Stimulated activated CD4-positive, alpha-beta T cell treated with anti-CD3 and anti-CD28 coated beads, TNF-alpha, amount 100 ng/mL, for 48 hours (primary cell): Measurements from ENCODE around the gene CDK4.

Experiments used
- DNase-seq, 3 donors: peaks; one replicate each; pipeline ENCODE4 v3.0.0-alpha.2; 2020; ENCODE audit warnings: low read depth in 3 of 3

Gene CDK4

GRCh38 chr12:57712701-57713100, 39.4 kb downstream of the CDK4 start:
- DNase-seq: no peak

DNA sequence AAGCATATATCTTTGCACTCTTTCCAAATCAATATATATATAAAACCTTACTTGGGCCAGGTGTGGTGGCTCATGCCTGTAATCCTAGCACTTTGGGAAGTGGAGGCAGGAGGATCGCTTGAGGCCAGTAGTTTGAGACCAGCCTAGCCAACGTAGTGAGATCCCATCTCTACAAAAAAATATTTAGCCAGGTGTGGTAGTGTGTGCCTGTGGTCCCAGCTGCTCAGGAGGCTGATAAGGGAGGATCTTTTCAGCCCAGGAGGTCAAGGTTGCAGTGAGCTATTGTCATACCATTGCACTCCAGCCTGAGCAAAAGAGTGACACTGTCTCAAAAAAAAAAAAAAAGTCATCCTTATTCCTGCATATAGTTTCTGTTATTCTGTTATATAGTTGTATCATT, 43.8 kb downstream of the CDK4 start:
- DNase-seq: no peak

DNA sequence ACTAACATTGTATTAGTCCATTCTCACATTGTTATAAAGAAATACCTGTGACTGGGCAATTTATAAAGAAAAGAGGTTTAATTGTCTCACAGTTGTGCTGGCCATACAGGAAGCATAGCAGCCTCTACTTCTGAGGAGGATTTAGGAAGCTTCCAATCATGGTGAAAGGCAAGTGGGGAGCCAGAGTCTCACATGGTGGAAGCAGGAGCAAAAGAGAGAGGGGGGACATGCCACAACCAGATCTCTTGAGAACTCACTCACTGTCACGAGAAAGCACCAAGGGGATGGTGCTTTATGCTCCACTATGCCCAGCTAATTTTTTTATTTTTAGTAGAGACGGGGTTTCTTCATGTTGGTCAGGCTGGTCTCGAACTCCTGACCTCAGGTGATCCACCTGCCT, 44.9 kb downstream of the CDK4 start:
- DNase-seq: no peak

DNA sequence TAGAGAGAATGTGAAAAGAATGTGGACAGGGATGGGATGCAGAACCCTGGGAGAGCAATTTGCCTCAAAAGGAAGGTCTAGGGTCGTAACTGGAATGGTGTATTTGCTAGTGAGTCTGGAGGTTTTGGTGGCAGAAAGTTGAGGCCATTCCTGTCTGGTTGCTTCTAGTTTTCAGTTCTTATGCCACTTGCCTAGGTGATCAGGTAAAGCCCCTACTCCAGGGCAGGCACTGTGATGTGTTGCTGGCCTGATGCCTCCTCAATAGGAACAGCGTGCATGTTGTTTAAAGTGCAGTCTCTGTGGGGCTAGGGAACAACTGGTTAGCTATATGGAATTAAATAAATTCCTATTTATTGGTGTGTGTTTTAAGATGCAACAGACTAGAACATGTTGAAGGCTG, 51.8 kb downstream of the CDK4 start:
- no peak for DNase-seq

DNA sequence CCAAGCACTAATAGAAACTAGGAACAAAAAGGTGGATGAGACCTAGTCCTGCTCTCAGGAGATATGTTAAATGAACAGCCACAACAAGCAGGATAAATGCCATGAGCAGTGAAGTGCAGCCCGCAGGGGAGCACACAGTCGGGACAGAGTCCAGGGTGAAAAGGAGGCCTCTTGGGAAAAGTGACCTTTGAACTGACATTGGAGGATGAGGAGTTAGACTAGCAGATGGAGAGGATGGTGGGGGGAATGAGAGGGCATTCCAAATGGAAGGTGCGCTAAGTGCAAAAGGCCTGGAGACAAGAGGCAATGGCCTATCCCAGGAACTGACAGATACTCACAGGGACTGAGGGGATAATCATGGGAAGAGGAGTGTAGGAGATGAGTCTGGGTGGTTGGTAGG, 53.7 kb downstream of the CDK4 start:
- DNase-seq: no peak
